NB4 (cell line): ENCODE data around the gene CLNK.
"Not testable (repeated sequence)": the region's sequence is repeated elsewhere in the genome, so short reads cannot be mapped to it uniquely, and the experiment has no call there.

Experiments used
- DNase-seq: peaks from one replicate; pipeline ENCODE4 v3.0.0; 2010; ENCODE audit warnings: low read depth
- H3K4me3 ChIP-seq: one replicate; pipeline ENCODE4 v1.5.1; 2011; ENCODE audit warnings: mild to moderate bottlenecking, low read depth, low read length, moderate library complexity
- CTCF ChIP-seq: IDR thresholded peaks from one replicate; pipeline ENCODE4 v1.5.1; 2012; ENCODE audit warnings: low read depth, low read length
- MAX ChIP-seq: IDR thresholded peaks from 2 replicates; pipeline ENCODE4 v1.6.1; 2011; ENCODE audit warnings: low read depth, low read length
- MYC ChIP-seq: IDR thresholded peaks from 2 replicates; pipeline ENCODE4 v1.6.1; 2011; ENCODE audit warnings: low read depth, low read length
- POLR2A ChIP-seq: IDR thresholded peaks from 2 replicates; pipeline ENCODE4 v1.6.1; 2011; ENCODE audit warnings: mild to moderate bottlenecking; ENCODE audit not compliant: insufficient read length; ENCODE audit errors: extremely low read depth

Gene CLNK

GRCh38 chr4:10619220-10619619 lies 65.3 kb downstream of the CLNK start:
- H3K4me3 ChIP-seq, result no peak overlapping the region
- TF ChIP-seq MAX, result no peak
- TF ChIP-seq CTCF, result no peak
- TF ChIP-seq MYC, result no peak
- TF ChIP-seq POLR2A, result no peak
- no peak for DNase-seq

GRCh38 chr4:10614926-10615325 lies 69.6 kb downstream of the CLNK start:
- H3K4me3 ChIP-seq, DNase-seq: not testable (repeated sequence)

GRCh38 chr4:10613926-10614478 lies 70.6 kb downstream of the CLNK start:
- TF ChIP-seq MAX (no peak), POLR2A (no peak), CTCF (no peak), MYC (no peak)
- no peak for DNase-seq
- no peak overlapping the region for H3K4me3 ChIP-seq

GRCh38 chr4:10612476-10612875 lies 72.1 kb downstream of the CLNK start:
- TF ChIP-seq POLR2A, result no peak
- TF ChIP-seq MYC, result no peak
- no peak for TF ChIP-seq CTCF
- TF ChIP-seq MAX, result no peak
- no peak overlapping the region for H3K4me3 ChIP-seq
- no peak for DNase-seq

GRCh38 chr4:10611673-10612072 lies 72.9 kb downstream of the CLNK start:
- no peak for DNase-seq
- TF ChIP-seq CTCF, result no peak
- TF ChIP-seq MYC, result no peak
- no peak for TF ChIP-seq MAX
- no peak for TF ChIP-seq POLR2A

GRCh38 chr4:10608501-10609219 lies 75.9 kb downstream of the CLNK start:
- TF ChIP-seq POLR2A (no peak), CTCF (no peak), MYC (no peak), MAX (no peak)
- no peak overlapping the region for H3K4me3 ChIP-seq
- DNase-seq, result no peak

More at GRCh38 chr4:10611673-10612072, 72.9 kb downstream of the CLNK start:
- H3K4me3 ChIP-seq, result no peak overlapping the region
